Fibroblast of lung (primary cell): Measurements from ENCODE around the gene OR8B12.

ENCODE experiments used
- CTCF ChIP-seq, 2 donors: IDR thresholded peaks in 1 of 2; conservative IDR thresholded peaks in 1 of 2; 1 replicate in 1 of 2; 2 replicates in 1 of 2; pipeline ENCODE4 v1.5.1; 2011 to 2012; ENCODE audit warnings: low read length in 2 of 2, control low read depth in 1 of 2, inconsistent platforms in 1 of 2, low read depth in 1 of 2, mild to moderate bottlenecking in 1 of 2
- EZH2 ChIP-seq: IDR thresholded peaks from 2 replicates; pipeline ENCODE4 v1.5.1; 2012; ENCODE audit warnings: low read length, control low read depth, mild to moderate bottlenecking; ENCODE audit errors: missing control alignments

GRCh38 chr11:124514131-124514530, 29.3 kb downstream of the OR8B12 start:
- TF ChIP-seq CTCF (conservative IDR thresholded peaks at IDR 0.05 in 1 of 2, IDR thresholded peaks at IDR 0.05 in 1 of 2; ENCODE audit: low read depth in 1 of 2, low read length in 2 of 2) (no peak), EZH2 (no peak)
